Trophoblast cell (in vitro differentiated cells and primary cell): ENCODE data around the gene MEF2A.

Experiments
- DNase-seq, 2 donors: peaks; one replicate each; pipeline ENCODE4 v3.0.0-alpha.2; 2016
- H2AFZ ChIP-seq: 2 replicates; pipeline ENCODE4 v1.6.1; 2013; ENCODE audit warnings: low read length, moderate library complexity, mild to moderate bottlenecking; ENCODE audit not compliant: insufficient read depth, poor library complexity
- H2AK5ac ChIP-seq: 2 replicates; pipeline ENCODE4 v1.6.1; 2013; ENCODE audit warnings: mild to moderate bottlenecking, low read length
- H2BK120ac ChIP-seq: 2 replicates; pipeline ENCODE4 v1.6.1; 2013; ENCODE audit warnings: low read length, mild to moderate bottlenecking, moderate library complexity; ENCODE audit not compliant: insufficient read depth, poor library complexity
- H2BK12ac ChIP-seq: 2 replicates; pipeline ENCODE4 v1.6.1; 2013; ENCODE audit warnings: mild to moderate bottlenecking, low read length, moderate library complexity
- H2BK5ac ChIP-seq: 2 replicates; pipeline ENCODE4 v1.6.1; 2013; ENCODE audit warnings: low read length, low read depth, moderate library complexity, mild to moderate bottlenecking; ENCODE audit not compliant: poor library complexity
- H3K14ac ChIP-seq: 2 replicates; pipeline ENCODE4 v1.6.1; 2013; ENCODE audit warnings: mild to moderate bottlenecking, low read length
- H3K18ac ChIP-seq: 2 replicates; pipeline ENCODE4 v1.6.1; 2013; ENCODE audit warnings: mild to moderate bottlenecking, low read length
- H3K23ac ChIP-seq: 2 replicates; pipeline ENCODE4 v1.6.1; 2013; ENCODE audit warnings: low read length
- H3K27ac ChIP-seq: 2 replicates; pipeline ENCODE4 v1.5.1; 2013; ENCODE audit warnings: low read depth, mild to moderate bottlenecking, inconsistent platforms, low read length, moderate library complexity
- H3K27me3 ChIP-seq: 2 replicates; pipeline ENCODE4 v1.6.1; 2013; ENCODE audit warnings: inconsistent platforms, mild to moderate bottlenecking, low read length, moderate library complexity; ENCODE audit not compliant: insufficient read depth
- H3K36me3 ChIP-seq, 2 experiments: 1 replicate in 1 of 2; 2 replicates in 1 of 2; pipeline ENCODE4 v1.6.1; 2013; ENCODE audit warnings: low read length in 2 of 2, mild to moderate bottlenecking in 2 of 2, moderate library complexity in 1 of 2; ENCODE audit not compliant: insufficient read depth in 2 of 2, control insufficient read depth in 1 of 2
- H3K4ac ChIP-seq: 2 replicates; pipeline ENCODE4 v1.6.1; 2013; ENCODE audit warnings: low read depth, mild to moderate bottlenecking, low read length, moderate library complexity
- H3K4me1 ChIP-seq, 2 experiments: 1 replicate in 1 of 2; 2 replicates in 1 of 2; pipeline ENCODE4 v1.6.1; 2013; ENCODE audit warnings: low read length in 2 of 2, mild to moderate bottlenecking in 2 of 2, moderate library complexity in 1 of 2; ENCODE audit not compliant: insufficient read depth in 2 of 2, control insufficient read depth in 1 of 2
- H3K4me2 ChIP-seq: 2 replicates; pipeline ENCODE4 v1.6.1; 2013; ENCODE audit warnings: inconsistent platforms, mild to moderate bottlenecking, low read length, moderate library complexity
- H3K4me3 ChIP-seq: 2 replicates; pipeline ENCODE4 v1.5.1; 2013; ENCODE audit warnings: mild to moderate bottlenecking, low read depth, low read length, inconsistent platforms
- H3K79me1 ChIP-seq: one replicate; pipeline ENCODE4 v1.6.1; 2013; ENCODE audit warnings: low read length
- H3K79me2 ChIP-seq: 2 replicates; pipeline ENCODE4 v1.6.1; 2013; ENCODE audit warnings: low read length, mild to moderate bottlenecking; ENCODE audit not compliant: control insufficient read depth, insufficient read depth, poor library complexity
- H3K9ac ChIP-seq: 2 replicates; pipeline ENCODE4 v1.6.1; 2013; ENCODE audit warnings: mild to moderate bottlenecking, low read length
- H3K9me3 ChIP-seq: 2 replicates; pipeline ENCODE4 v1.6.1; 2013; ENCODE audit warnings: low read depth, mild to moderate bottlenecking, control low read depth, inconsistent platforms, low read length; ENCODE audit not compliant: insufficient read depth
- H4K12ac ChIP-seq: 2 replicates; pipeline ENCODE4 v1.6.1; 2013; ENCODE audit warnings: low read depth, mild to moderate bottlenecking, low read length, moderate library complexity
- H4K8ac ChIP-seq: 2 replicates; pipeline ENCODE4 v1.6.1; 2013; ENCODE audit warnings: low read depth, mild to moderate bottlenecking, low read length, moderate library complexity
- H4K91ac ChIP-seq: one replicate; pipeline ENCODE4 v1.6.1; 2013; ENCODE audit warnings: low read depth, mild to moderate bottlenecking, low read length, moderate library complexity
- WGBS: extraction: QIAGEN DNeasy Blood & Tissue Kit; methylation state at CpG from one replicate; pipeline ENCODE4 v1.1.7; 2013; ENCODE audit warnings: missing lambda C conversion rate; ENCODE audit not compliant: insufficient read length, insufficient coverage; ENCODE audit errors: extremely low coverage; 5-methylcytosine and 5-hydroxymethylcytosine counted together

MEF2A gene

DNA sequence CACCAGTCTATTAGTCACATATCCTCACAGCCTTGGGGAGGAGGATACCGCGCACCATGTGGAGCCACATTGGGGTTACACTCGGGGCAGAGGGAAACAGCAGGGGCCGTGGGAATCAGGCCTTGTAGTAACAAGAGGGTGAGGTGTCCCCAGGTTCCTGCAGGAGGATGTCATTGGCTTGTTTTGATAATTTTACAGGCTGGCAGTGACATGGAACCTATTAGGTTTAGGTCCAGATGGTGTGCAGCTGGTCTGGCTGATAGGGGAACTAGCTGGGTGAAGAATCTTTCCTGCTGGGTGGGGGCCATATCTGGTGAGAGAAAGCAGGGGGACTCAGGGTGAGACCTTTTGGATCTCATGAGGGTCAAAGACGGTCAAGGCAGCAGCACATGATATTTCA is 9.8 kb upstream of the MEF2A start:
- Histone ChIP-seq H3K23ac (no peak overlapping the region), H4K12ac (no peak overlapping the region), H3K4ac (no peak overlapping the region), H3K79me2 (no peaks in the 10 kb centered on the region), H3K4me3 (no peak overlapping the region), H2AK5ac (no peak overlapping the region), H3K4me2 (no peak overlapping the region), H3K36me3 (no peaks in the 10 kb centered on the region), H2BK5ac (no peak overlapping the region), H2BK120ac (no peak overlapping the region), H3K27me3 (no peaks in the 10 kb centered on the region), H4K91ac (no peak overlapping the region), H3K79me1 (no peaks in the 10 kb centered on the region), H3K14ac (no peak overlapping the region), H4K8ac (no peak overlapping the region), H3K9me3 (no peaks in the 10 kb centered on the region), H3K4me1 (no peaks in the 10 kb centered on the region), H2AFZ (no peak overlapping the region), H2BK12ac (no peak overlapping the region), H3K9ac (no peak overlapping the region), H3K18ac (no peak overlapping the region), H3K27ac (no peak overlapping the region)
- no CpG with 5 or more reads among the region's 5 CpGs for WGBS
- no peak for DNase-seq

DNA sequence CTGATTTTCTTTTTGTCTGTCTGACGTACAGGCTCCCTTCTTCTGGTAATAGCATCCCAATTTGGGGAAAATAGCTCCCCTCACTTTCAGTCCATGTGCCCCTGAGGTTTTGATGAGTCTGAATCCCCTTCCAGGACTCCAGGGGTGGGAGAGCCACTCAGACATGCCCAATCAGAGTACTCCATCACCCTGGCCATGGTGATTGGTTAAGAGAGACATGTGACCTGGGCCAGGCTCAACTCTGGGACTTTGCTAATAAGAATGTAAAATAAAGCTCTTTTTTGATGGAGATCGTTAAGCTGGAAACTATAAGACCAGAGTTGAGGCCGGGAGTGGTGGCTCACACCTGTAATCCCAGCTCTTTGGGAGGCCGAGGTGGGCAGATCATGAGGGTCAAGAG is 9.2 kb upstream of the MEF2A start:
- H2BK5ac ChIP-seq: no peak overlapping the region
- no peak overlapping the region for H3K4me3 ChIP-seq
- no peak overlapping the region for H4K8ac ChIP-seq
- no peak for DNase-seq
- no CpG with 5 or more reads among the region's 4 CpGs for WGBS
- no peaks in the 10 kb centered on the region for H3K9me3 ChIP-seq
- no peak overlapping the region for H3K18ac ChIP-seq
- H2AK5ac ChIP-seq: no peak overlapping the region
- no peak overlapping the region for H2BK12ac ChIP-seq
- no peaks in the 10 kb centered on the region for H3K4me1 ChIP-seq
- H2AFZ ChIP-seq: no peak overlapping the region
- no peaks in the 10 kb centered on the region for H3K79me2 ChIP-seq
- no peak overlapping the region for H3K27ac ChIP-seq
- H4K12ac ChIP-seq: no peak overlapping the region
- H3K27me3 ChIP-seq: no peaks in the 10 kb centered on the region
- no peak overlapping the region for H3K4me2 ChIP-seq
- no peak overlapping the region for H3K23ac ChIP-seq
- H3K79me1 ChIP-seq: no peaks in the 10 kb centered on the region
- no peak overlapping the region for H2BK120ac ChIP-seq
- no peak overlapping the region for H3K4ac ChIP-seq
- H3K36me3 ChIP-seq: no peaks in the 10 kb centered on the region
- no peak overlapping the region for H3K9ac ChIP-seq
- no peak overlapping the region for H4K91ac ChIP-seq
- H3K14ac ChIP-seq: no peak overlapping the region

DNA sequence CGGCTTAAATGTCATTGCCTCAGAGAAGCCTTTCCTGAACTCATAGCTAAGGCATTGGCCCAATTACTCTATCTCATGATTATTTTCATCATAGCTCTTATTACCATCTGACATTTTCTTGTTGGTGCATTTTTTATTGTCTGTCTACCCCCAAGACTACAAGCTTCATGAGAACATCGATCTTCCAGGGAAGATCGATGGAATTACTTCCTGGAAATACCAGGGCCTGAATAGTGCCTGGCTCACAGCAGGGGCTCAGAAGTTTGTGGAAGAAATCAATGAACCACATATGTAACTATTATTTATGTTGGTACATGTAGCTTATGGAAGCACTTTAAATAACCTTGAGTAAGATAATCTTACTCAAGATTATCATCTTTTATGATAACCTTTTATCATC is 7.7 kb upstream of the MEF2A start:
- Histone ChIP-seq H2AK5ac (no peak overlapping the region), H3K18ac (no peak overlapping the region), H2BK12ac (no peak overlapping the region), H3K27me3 (no peaks in the 10 kb centered on the region), H2BK5ac (no peak overlapping the region), H3K4me3 (no peak overlapping the region), H3K36me3 (no peaks in the 10 kb centered on the region), H3K27ac (no peak overlapping the region), H4K91ac (no peak overlapping the region), H4K8ac (no peak overlapping the region), H3K4me2 (no peak overlapping the region), H3K4ac (no peak overlapping the region), H4K12ac (no peak overlapping the region), H3K79me2 (no peaks in the 10 kb centered on the region), H2BK120ac (no peak overlapping the region), H2AFZ (no peak overlapping the region), H3K4me1 (no peaks in the 10 kb centered on the region), H3K14ac (no peak overlapping the region), H3K9ac (no peak overlapping the region), H3K79me1 (no peaks in the 10 kb centered on the region), H3K23ac (no peak overlapping the region), H3K9me3 (no peaks in the 10 kb centered on the region)
- WGBS: no CpG with 5 or more reads among the region's 3 CpGs
- DNase-seq: no peak

DNA sequence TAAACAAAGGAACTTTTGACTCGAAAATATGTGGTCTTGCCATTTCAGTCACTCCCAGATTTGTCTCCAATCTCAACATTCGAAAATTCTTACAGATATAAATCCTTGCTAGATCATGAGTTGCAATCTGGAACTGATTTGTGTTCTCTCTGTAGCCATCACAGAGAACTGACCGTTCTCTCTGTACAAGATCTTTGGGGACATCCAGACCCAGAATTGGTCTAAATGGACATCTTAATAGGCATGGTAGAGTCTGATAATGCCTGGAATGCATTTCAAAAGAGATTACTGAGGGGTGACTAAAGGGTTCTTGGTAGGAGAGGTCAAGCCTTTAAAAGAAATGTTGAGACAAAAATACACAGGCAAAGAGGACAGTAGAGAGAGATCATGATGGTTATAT is 7.2 kb upstream of the MEF2A start:
- no peak overlapping the region for H2AFZ ChIP-seq
- H3K9ac ChIP-seq: no peak overlapping the region
- H3K4me3 ChIP-seq: no peak overlapping the region
- H3K27me3 ChIP-seq: no peaks in the 10 kb centered on the region
- no peak overlapping the region for H3K27ac ChIP-seq
- H3K4me1 ChIP-seq: no peaks in the 10 kb centered on the region
- no peak overlapping the region for H2AK5ac ChIP-seq
- H2BK5ac ChIP-seq: no peak overlapping the region
- no peak overlapping the region for H4K91ac ChIP-seq
- no peak for DNase-seq
- no peak overlapping the region for H3K23ac ChIP-seq
- no peak overlapping the region for H3K4me2 ChIP-seq
- no peaks in the 10 kb centered on the region for H3K79me2 ChIP-seq
- no peak overlapping the region for H2BK12ac ChIP-seq
- H3K9me3 ChIP-seq: no peaks in the 10 kb centered on the region
- no peaks in the 10 kb centered on the region for H3K79me1 ChIP-seq
- no peak overlapping the region for H4K12ac ChIP-seq
- H3K4ac ChIP-seq: no peak overlapping the region
- H3K14ac ChIP-seq: no peak overlapping the region
- WGBS: no CpG with 5 or more reads among the region's 3 CpGs
- no peak overlapping the region for H2BK120ac ChIP-seq
- H3K36me3 ChIP-seq: no peaks in the 10 kb centered on the region
- no peak overlapping the region for H3K18ac ChIP-seq
- no peak overlapping the region for H4K8ac ChIP-seq
